SK-N-SH (cell line): ENCODE results near the gene CFAP74. TPM values are rescaled to one million over a fixed set of nuclear protein-coding genes. Genes with fewer than 3 reads are reported as not detected.

Experiments
- CTCF ChIA-PET: fragments of 300-600, 350-600 bp; formaldehyde crosslinking; extraction: SDS; loops from one replicate; lab custom pipeline; 2021; lab: Yijun Ruan, JAX
- POLR2A ChIA-PET: fragments of 350-600 bp; sonication (Branson Sonifier 250); formaldehyde crosslinking; extraction: SDS; loops from one replicate; lab custom pipeline; 2020; ENCODE audit warnings: antibody characterized with exemption, inconsistent platforms; lab: Yijun Ruan, JAX
- DNase-seq: peaks from one replicate; pipeline ENCODE4 v3.0.0; 2012
- H2AFZ ChIP-seq: fragments of 200-600 bp; sonication (generic); 2 replicates; pipeline ENCODE4 v1.8.1; 2016; ENCODE audit warnings: antibody characterized with exemption, mild to moderate bottlenecking, low read depth
- H3F3A ChIP-seq: fragments of 200-600 bp; sonication (generic); replicated peaks from 2 replicates; pipeline ENCODE3; 2016; ENCODE audit warnings: antibody characterized with exemption, mild to moderate bottlenecking; ENCODE audit not compliant: insufficient read depth
- H3K27ac ChIP-seq, 2 experiments: fragments of 200-500 bp in 1 of 2; fragments of 200-600 bp in 1 of 2; sonication (Bioruptor generic) in 1 of 2; sonication (generic), shearing (Covaris generic) in 1 of 2; 2 replicates each; pipeline versions ENCODE4 v1.5.1 to v1.6.1; 2014 to 2016; ENCODE audit warnings: low read depth in 2 of 2, inconsistent platforms in 1 of 2, low read length in 1 of 2, mild to moderate bottlenecking in 1 of 2, mixed read lengths in 1 of 2
- H3K27me3 ChIP-seq: fragments of 200-600 bp; sonication (generic), shearing (Covaris generic); 2 replicates; pipeline ENCODE4 v1.6.1; 2016; ENCODE audit warnings: mixed run types; ENCODE audit not compliant: insufficient read depth
- H3K36me3 ChIP-seq, 2 experiments: fragments of 200-500 bp in 1 of 2; fragments of 200-600 bp in 1 of 2; sonication (Bioruptor generic) in 1 of 2; sonication (generic) in 1 of 2; replicated peaks in 1 of 2; 2 replicates each; pipeline versions ENCODE3 to v1.5.1; 2014 to 2016; ENCODE audit warnings: low read length in 1 of 2, mild to moderate bottlenecking in 1 of 2; ENCODE audit not compliant: insufficient read depth in 2 of 2, control insufficient read depth in 1 of 2
- H3K4me1 ChIP-seq, 2 experiments: fragments of 200-500 bp in 1 of 2; fragments of 200-600 bp in 1 of 2; sonication (Bioruptor generic) in 1 of 2; sonication (generic), shearing (Covaris generic) in 1 of 2; 2 replicates each; pipeline versions ENCODE4 v1.5.1 to v1.6.1; 2014 to 2016; ENCODE audit warnings: low read depth in 1 of 2, low read length in 1 of 2, mixed run types in 1 of 2; ENCODE audit not compliant: insufficient read depth in 2 of 2, control insufficient read depth in 1 of 2
- H3K4me2 ChIP-seq: fragments of 200-600 bp; sonication (generic), shearing (Covaris generic); 2 replicates; pipeline ENCODE4 v1.6.1; 2017; ENCODE audit warnings: mixed run types
- H3K4me3 ChIP-seq, 2 experiments: fragments of 200-500 bp in 1 of 2; fragments of 200-600 bp in 1 of 2; sonication (Bioruptor generic) in 1 of 2; sonication (generic), shearing (Covaris generic) in 1 of 2; 2 replicates each; pipeline versions ENCODE4 v1.5.1 to v1.8.1; 2014 to 2016; ENCODE audit warnings: low read depth in 2 of 2, inconsistent platforms in 1 of 2, low read length in 1 of 2, mild to moderate bottlenecking in 1 of 2, mixed read lengths in 1 of 2, moderate library complexity in 1 of 2
- H3K79me2 ChIP-seq: fragments of 200-600 bp; sonication (generic); 2 replicates; pipeline ENCODE4 v1.8.1; 2017; ENCODE audit warnings: mild to moderate bottlenecking; ENCODE audit not compliant: insufficient read depth
- H3K9ac ChIP-seq: fragments of 200-600 bp; sonication (generic); 2 replicates; pipeline ENCODE4 v1.6.1; 2017; ENCODE audit warnings: mixed run types
- H3K9me2 ChIP-seq: fragments of 200-600 bp; sonication (generic); 2 replicates; pipeline ENCODE4 v1.6.1; 2017; ENCODE audit warnings: mixed run types
- H3K9me3 ChIP-seq: fragments of 200-600 bp; sonication (generic); 2 replicates; pipeline ENCODE4 v1.6.1; 2017; ENCODE audit warnings: mixed run types, mild to moderate bottlenecking, moderate library complexity
- H4K20me1 ChIP-seq: fragments of 200-600 bp; sonication (generic); 2 replicates; pipeline ENCODE4 v1.6.1; 2017; ENCODE audit warnings: mild to moderate bottlenecking, mixed run types; ENCODE audit not compliant: insufficient read depth
- CHD2 ChIP-seq: fragments of 150-350 bp; IDR thresholded peaks from 2 replicates; pipeline ENCODE4 v1.6.1; 2018; ENCODE audit warnings: low read length; ENCODE audit not compliant: partially characterized antibody
- CTCF ChIP-seq: fragments of 200-600 bp; sonication (generic); IDR thresholded peaks from 2 replicates; pipeline ENCODE4 v1.6.1; 2017; ENCODE audit warnings: antibody characterized with exemption, mild to moderate bottlenecking, moderate library complexity
- EP300 ChIP-seq, 2 experiments: IDR thresholded peaks; 2 replicates each; pipeline versions ENCODE4 v1.4.0 to v1.6.1; 2012; ENCODE audit warnings: borderline replicate concordance in 1 of 2, low read depth in 1 of 2, low read length in 1 of 2
- EZH2phosphoT487 ChIP-seq: fragments of 200-600 bp; sonication (generic); IDR thresholded peaks from 2 replicates; pipeline ENCODE4 v1.6.1; 2017; ENCODE audit warnings: low read depth, mixed run types, mild to moderate bottlenecking, antibody characterized with exemption, moderate library complexity, borderline replicate concordance
- FOXJ3 ChIP-seq: sonication (generic); formaldehyde crosslinking; IDR thresholded peaks from 2 replicates; pipeline ENCODE4 v1.5.1; 2020; ENCODE audit warnings: mild to moderate bottlenecking, missing genetic modification reagents
- MAX ChIP-seq: IDR thresholded peaks from 2 replicates; pipeline ENCODE4 v1.4.0; 2012; ENCODE audit warnings: low read depth
- MEF2A ChIP-seq: IDR thresholded peaks from 2 replicates; pipeline ENCODE4 v1.4.0; 2012; ENCODE audit warnings: low read depth, borderline replicate concordance
- NFIC ChIP-seq: IDR thresholded peaks from 2 replicates; pipeline ENCODE4 v1.4.0; 2012; ENCODE audit warnings: borderline replicate concordance
- NRF1 ChIP-seq: IDR thresholded peaks from 2 replicates; pipeline ENCODE4 v1.6.1; 2012; ENCODE audit warnings: low read depth, mild to moderate bottlenecking, low read length
- POLR2AphosphoS5 ChIP-seq: IDR thresholded peaks from 2 replicates; pipeline ENCODE4 v1.6.1; 2012; ENCODE audit warnings: low read depth, low read length
- RAD21 ChIP-seq: IDR thresholded peaks from 2 replicates; pipeline ENCODE4 v1.6.1; 2012; ENCODE audit warnings: mild to moderate bottlenecking, low read length
- RCOR1 ChIP-seq: fragments of 150-350 bp; IDR thresholded peaks from 2 replicates; pipeline ENCODE4 v1.6.1; 2017; ENCODE audit warnings: antibody characterized with exemption, low read length
- SIN3A ChIP-seq: IDR thresholded peaks from 2 replicates; pipeline ENCODE4 v1.6.1; 2012; ENCODE audit warnings: low read depth, mild to moderate bottlenecking, low read length, moderate library complexity, borderline replicate concordance
- SMC3 ChIP-seq: IDR thresholded peaks from 2 replicates; pipeline ENCODE4 v1.6.1; 2012; ENCODE audit warnings: low read depth, low read length, improper control_type of control experiment
- TCF12 ChIP-seq: IDR thresholded peaks from 2 replicates; pipeline ENCODE4 v1.4.0; 2012
- TEAD4 ChIP-seq: IDR thresholded peaks from 2 replicates; pipeline ENCODE4 v1.4.0; 2012; ENCODE audit warnings: mild to moderate bottlenecking, borderline replicate concordance; ENCODE audit not compliant: insufficient read depth
- USF2 ChIP-seq: fragments of 150-350 bp; IDR thresholded peaks from 2 replicates; pipeline ENCODE4 v1.6.1; 2017; ENCODE audit warnings: antibody characterized with exemption, low read length, low read depth, borderline replicate concordance
- YY1 ChIP-seq: IDR thresholded peaks from 2 replicates; pipeline ENCODE4 v1.4.0; 2012; ENCODE audit warnings: low read depth, mild to moderate bottlenecking
- ZBTB33 ChIP-seq: IDR thresholded peaks from 2 replicates; pipeline ENCODE4 v1.4.0; 2012; ENCODE audit warnings: low read depth, borderline replicate concordance
- WGBS: methylation state at CpG from one replicate; pipeline ENCODE4 v1.1.6; 2017; ENCODE audit warnings: low lambda C conversion rate; 5-methylcytosine and 5-hydroxymethylcytosine counted together
- polyA plus RNA-seq, 3 experiments: library from polyadenylated mRNA; depleted of rRNA; stranded (reverse); fragments of >200 nt; gene quantifications; 2 replicates each; pipeline ENCODE4 v1.2.3, GENCODE V29; 2012

Gene CFAP74
- polyA plus RNA-seq, 1 of the 3 experiments (the other 2 are of a cell fraction), result not detected

- no peak overlapping the region for H3K4me2 ChIP-seq
- no peak for DNase-seq
- H3K36me3 ChIP-seq, result no peaks in the 10 kb centered on the region
- H2AFZ ChIP-seq, result no peak overlapping the region
- no peaks in the 10 kb centered on the region for H3K9me2 ChIP-seq
- no peaks in the 10 kb centered on the region for H3K79me2 ChIP-seq
- ChIA-PET POLR2A (no interaction called here), CTCF (interaction anchor here (0.8 to 1.5 kb wide), 2 partner anchors 10 to 40 kb away, joined by 3 to 4 read pairs; no protein-coding TSS in a partner anchor)
- H3F3A ChIP-seq, result no peaks in the 10 kb centered on the region
- TF ChIP-seq TCF12 (no peak), SMC3 (no peak), NRF1 (no peak), TEAD4 (no peak), NFIC (no peak), RAD21 (no peak), USF2 (no peak), YY1 (no peak), EP300 (IDR thresholded peaks at IDR 0.05; ENCODE audit: borderline replicate concordance in 1 of 2, low read depth in 1 of 2, low read length in 1 of 2) (no peak), FOXJ3 (CRISPR knock-in tag) (no peak), MEF2A (no peak), ZBTB33 (no peak)
- 72% methylated on average over 9 of the region's 9 CpGs for WGBS
- no peak overlapping the region for H3K27ac ChIP-seq
- H3K4me3 ChIP-seq, result no peak overlapping the region
- no peaks in the 10 kb centered on the region for H3K9me3 ChIP-seq
- no peaks in the 10 kb centered on the region for H4K20me1 ChIP-seq
- H3K9ac ChIP-seq, result no peak overlapping the region
- H3K4me1 ChIP-seq, result no peaks in the 10 kb centered on the region
- no peaks in the 10 kb centered on the region for H3K27me3 ChIP-seq
Measured at GRCh38 chr1:2000850-2001249, 2.7 kb downstream of the CFAP74 start.

GRCh38 chr1:2000432-2000831, 3.2 kb downstream of the CFAP74 start:
- ChIA-PET CTCF (interaction anchor here (0.8 to 1.5 kb wide), 2 partner anchors 10 to 40 kb away, joined by 3 to 4 read pairs; no protein-coding TSS in a partner anchor), POLR2A (no interaction called here)
- DNase-seq, result no peak
- TF ChIP-seq RAD21 (no peak), POLR2AphosphoS5 (no peak), NFIC (no peak), MAX (no peak), SIN3A (no peak), RCOR1 (no peak), CHD2 (no peak), EZH2phosphoT487 (no peak), EP300 (IDR thresholded peaks at IDR 0.05; ENCODE audit: borderline replicate concordance in 1 of 2, low read depth in 1 of 2, low read length in 1 of 2) (no peak), CTCF (no peak), FOXJ3 (CRISPR knock-in tag) (no peak)

More at GRCh38 chr1:2000432-2000831, 3.2 kb downstream of the CFAP74 start:
- 48% methylated on average over 4 of the region's 7 CpGs for WGBS
- Histone ChIP-seq H3K4me1 (no peaks in the 10 kb centered on the region), H3K36me3 (no peaks in the 10 kb centered on the region), H3K4me3 (no peak overlapping the region), H3K9ac (no peak overlapping the region), H4K20me1 (no peaks in the 10 kb centered on the region), H3K4me2 (no peak overlapping the region), H3K27me3 (no peaks in the 10 kb centered on the region), H3F3A (no peaks in the 10 kb centered on the region), H3K79me2 (no peaks in the 10 kb centered on the region), H2AFZ (no peak overlapping the region), H3K27ac (no peak overlapping the region), H3K9me3 (no peaks in the 10 kb centered on the region), H3K9me2 (no peaks in the 10 kb centered on the region)
